ENCODE results near the gene SLC9A3. TPM values are rescaled to one million over a fixed set of nuclear protein-coding genes. Genes with fewer than 3 reads are reported as not detected.
"Not testable (repeated sequence)": the region's sequence is repeated elsewhere in the genome, so short reads cannot be mapped to it uniquely, and the experiment has no call there.

SLC9A3 gene
- total and polyA plus RNA-seq, 8 donors, result 2.7 to 142 (median 14.9) TPM

GRCh38 chr5:490116-491106, 33.8 kb downstream of the SLC9A3 start:
- Histone ChIP-seq H3K36me3 (no peaks in the 10 kb centered on the region), H3K4me1 (peaks cover 0 to 6% (median 2%) of the 10 kb centered on the region in 4 donors), H3K27ac (no peak overlapping the region), H3K9me3 (no peaks in the 10 kb centered on the region), H3K27me3 (peaks cover 7 to 83% (median 20%) of the 10 kb centered on the region in 3 donors), H3K4me3 (no peak overlapping the region)
- intact Hi-C loops (cut with DNase I; ENCODE audit: low total_unique reads), result no loop called here
- DNase-seq, result no peak
- WGBS, 5 donors, result 77 to 88% (median 82%) methylated on average over 32 to 48 of the region's 48 CpGs
- TF ChIP-seq CTCF (IDR thresholded peaks at IDR 0.05) (no peak), POLR2A (IDR thresholded peaks at IDR 0.05) (no peak), EP300 (IDR thresholded peaks at IDR 0.05) (no peak), POLR2AphosphoS5 (IDR thresholded peaks at IDR 0.05) (no peak)

DNA sequence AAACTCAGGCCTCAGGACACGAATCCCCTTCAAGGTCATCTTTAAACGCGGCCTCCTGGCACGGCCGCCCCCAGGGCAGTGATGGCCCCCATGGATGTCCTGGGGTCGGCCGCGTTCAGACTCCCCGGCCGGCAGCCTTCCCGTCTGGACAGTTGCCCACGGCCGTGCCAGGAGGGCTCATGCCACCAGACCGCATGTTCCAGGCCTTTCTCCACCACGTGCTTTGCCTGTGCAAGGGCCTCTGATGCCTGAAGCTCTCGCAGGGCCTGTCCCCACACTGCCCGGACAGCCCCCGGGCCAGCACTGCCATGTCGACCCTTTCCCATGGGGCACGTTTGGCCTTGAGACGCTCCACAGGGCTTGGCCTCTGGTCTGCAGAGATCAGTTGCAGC, 34.6 kb downstream of the SLC9A3 start:
- Histone ChIP-seq H3K4me1 (peaks cover 0 to 6% (median 3%) of the 10 kb centered on the region in 4 donors), H3K36me3 (no peaks in the 10 kb centered on the region), H3K27me3 (peaks cover 7 to 87% (median 23%) of the 10 kb centered on the region in 3 donors), H3K27ac (no peak overlapping the region), H3K4me3 (no peak overlapping the region), H3K9me3 (no peaks in the 10 kb centered on the region)
- 60 to 73% (median 64%) methylated on average over 1 to 21 of the region's 21 CpGs for WGBS, 5 donors
- no peak for TF ChIP-seq EP300 (IDR thresholded peaks at IDR 0.05)
- no peak for TF ChIP-seq POLR2AphosphoS5 (IDR thresholded peaks at IDR 0.05)
- no peak for TF ChIP-seq CTCF (IDR thresholded peaks at IDR 0.05)
- no peak for TF ChIP-seq POLR2A (IDR thresholded peaks at IDR 0.05)
- no peak for DNase-seq
- intact Hi-C loops (cut with DNase I; ENCODE audit: low total_unique reads), result no loop called here

DNA sequence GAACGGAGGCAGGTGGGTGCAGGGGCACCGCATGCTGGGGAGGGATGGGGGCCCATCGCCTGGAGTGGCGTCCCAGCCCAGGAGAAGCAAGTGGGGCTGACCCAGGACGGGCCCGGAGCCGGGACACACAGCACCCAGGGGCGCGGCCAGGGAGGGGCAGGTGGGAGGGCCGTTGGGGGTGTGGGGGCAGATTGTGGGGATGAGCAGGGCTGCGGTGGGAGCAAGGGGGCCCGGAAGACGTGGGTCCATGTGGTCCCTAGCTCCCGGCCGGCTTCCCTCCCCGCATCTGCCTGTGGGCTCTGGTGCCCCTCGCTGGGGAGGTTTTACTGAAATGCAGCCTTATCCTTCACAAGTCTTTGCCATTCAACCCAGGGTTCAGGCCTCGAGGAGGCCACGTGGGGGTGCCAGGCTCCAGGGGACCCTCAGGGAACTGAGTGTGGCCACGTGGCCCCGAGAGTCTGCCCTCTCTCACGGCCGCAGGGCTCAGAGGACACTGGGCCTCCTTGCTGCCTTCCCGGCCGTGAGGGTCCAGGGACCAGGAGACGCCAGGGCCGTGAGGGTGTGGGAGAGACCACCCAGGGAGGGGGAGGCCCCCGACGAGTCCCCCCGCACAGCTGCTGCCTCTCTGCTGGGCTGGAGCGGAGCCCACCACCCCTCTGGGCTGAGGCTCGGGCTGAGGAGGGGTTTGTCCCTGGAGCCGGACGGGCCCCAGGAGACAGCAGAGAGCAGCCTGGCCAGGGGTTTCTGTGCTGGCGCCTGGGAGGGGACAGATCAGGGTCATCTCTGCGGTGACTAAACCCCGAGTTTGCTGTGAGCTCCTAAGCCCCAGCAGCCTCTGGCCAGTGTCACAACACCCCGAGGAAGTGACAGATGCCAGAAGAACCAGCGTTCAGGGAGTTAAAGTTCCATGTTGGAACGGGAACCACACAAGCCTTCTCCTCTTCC, 35.2 kb downstream of the SLC9A3 start:
- no peak for TF ChIP-seq EP300 (IDR thresholded peaks at IDR 0.05)
- no peak for TF ChIP-seq POLR2A (IDR thresholded peaks at IDR 0.05)
- no peak for TF ChIP-seq CTCF (IDR thresholded peaks at IDR 0.05)
- TF ChIP-seq POLR2AphosphoS5 (IDR thresholded peaks at IDR 0.05), result no peak
- intact Hi-C loops (cut with DNase I; ENCODE audit: low total_unique reads), result no loop called here
- DNase-seq, result no peak
- WGBS, 5 donors, result 63 to 72% (median 65%) methylated on average over 17 to 40 of the region's 40 CpGs
- no peak overlapping the region for H3K4me3 ChIP-seq
- H3K27me3 ChIP-seq, result peaks cover 7 to 86% (median 20%) of the 10 kb centered on the region in 3 donors
- H3K9me3 ChIP-seq, result no peaks in the 10 kb centered on the region
- H3K4me1 ChIP-seq, result peaks cover 0 to 6% (median 3%) of the 10 kb centered on the region in 4 donors
- H3K27ac ChIP-seq, result no peak overlapping the region
- H3K36me3 ChIP-seq, result no peaks in the 10 kb centered on the region

DNA sequence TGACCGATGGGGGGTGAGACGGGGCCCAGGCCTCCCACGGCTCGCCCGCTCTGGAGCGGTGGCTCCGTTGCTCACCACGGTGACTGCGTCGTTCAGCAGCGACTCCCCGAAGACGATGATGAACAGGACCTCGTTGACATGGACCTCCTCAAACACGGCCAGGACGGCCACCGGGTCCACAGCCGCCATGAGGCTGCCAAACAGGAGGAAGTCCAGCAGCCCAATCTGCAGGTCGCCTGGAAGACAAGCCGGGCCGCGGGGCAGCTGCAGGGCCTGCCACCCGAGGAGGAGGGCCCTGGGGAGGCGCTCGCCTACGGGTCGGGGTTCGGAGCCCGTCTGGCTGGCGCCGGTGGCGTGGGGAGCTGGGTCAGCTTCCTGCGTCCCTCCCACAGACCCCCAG, 36.0 kb downstream of the SLC9A3 start:
- Histone ChIP-seq H3K4me1 (peaks cover 0 to 5% (median 2%) of the 10 kb centered on the region in 4 donors), H3K9me3 (no peaks in the 10 kb centered on the region), H3K36me3 (no peaks in the 10 kb centered on the region), H3K27ac (no peak overlapping the region), H3K27me3 (peaks cover 7 to 85% (median 17%) of the 10 kb centered on the region in 3 donors), H3K4me3 (no peak overlapping the region)
- no peak for DNase-seq
- intact Hi-C loops (cut with DNase I; ENCODE audit: low total_unique reads), result no loop called here
- WGBS, 5 donors, result 82 to 91% (median 89%) methylated on average over 9 to 33 of the region's 33 CpGs
- TF ChIP-seq EP300 (IDR thresholded peaks at IDR 0.05) (no peak), POLR2AphosphoS5 (IDR thresholded peaks at IDR 0.05) (no peak), CTCF (IDR thresholded peaks at IDR 0.05) (no peak)

DNA sequence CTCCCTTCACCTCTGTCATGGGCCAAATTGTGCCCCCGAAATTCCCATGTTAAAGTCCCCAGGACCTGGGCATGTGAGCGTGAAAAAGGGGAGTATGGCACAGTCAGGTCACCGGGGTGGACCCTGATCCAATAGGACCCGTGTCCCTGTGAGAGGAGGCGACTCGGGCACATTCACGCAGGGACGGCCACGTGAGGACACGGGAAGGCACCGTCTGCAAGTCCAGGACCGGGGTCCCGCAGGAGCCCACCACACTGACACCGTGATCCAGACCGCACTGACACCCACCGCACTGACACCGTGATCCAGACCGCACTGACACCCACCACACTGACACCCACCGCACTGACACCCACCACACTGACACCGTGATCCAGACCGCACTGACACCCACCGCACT, 37.7 kb downstream of the SLC9A3 start:
- DNase-seq; H3K27ac ChIP-seq; intact Hi-C loops (cut with DNase I; ENCODE audit: low total_unique reads); H3K36me3 ChIP-seq; H3K4me1 ChIP-seq; H3K9me3 ChIP-seq; H3K4me3 ChIP-seq: not testable (repeated sequence)
- peaks cover 0 to 85% (median 31%) of the 10 kb centered on the region in 3 donors for H3K27me3 ChIP-seq
- WGBS, 5 donors, result 89 to 96% (median 91%) methylated on average over 17 to 19 of the region's 22 CpGs
